Cardiac muscle cell (in vitro differentiated cells and primary cell): Measurements from ENCODE around the gene ADIPOQ. TPM values are rescaled to one million over a fixed set of nuclear protein-coding genes. Genes with fewer than 3 reads are reported as not detected.

Experiments
- DNase-seq, 2 donors: peaks; one replicate each; pipeline versions ENCODE4 v3.0.0 to v3.0.0-alpha.2; 2010 to 2017; ENCODE audit warnings: low read depth in 1 of 2, low spot score in 1 of 2
- H3K27ac ChIP-seq: fragments of 200-600 bp; sonication (generic); 2 replicates; pipeline ENCODE4 v1.5.1; 2016
- H3K27me3 ChIP-seq: fragments of 200-600 bp; sonication (generic); 2 replicates; pipeline ENCODE4 v1.6.0; 2016; ENCODE audit warnings: control low read depth
- H3K36me3 ChIP-seq: fragments of 200-600 bp; sonication (generic); 2 replicates; pipeline ENCODE4 v1.5.1; 2016; ENCODE audit warnings: control low read depth
- H3K4me1 ChIP-seq: fragments of 200-600 bp; sonication (generic); 2 replicates; pipeline ENCODE4 v1.8.1; 2017; ENCODE audit warnings: low read depth, mild to moderate bottlenecking, mixed run types
- H3K4me3 ChIP-seq: fragments of 200-600 bp; sonication (generic); 2 replicates; pipeline ENCODE4 v1.5.1; 2016; ENCODE audit warnings: mild to moderate bottlenecking
- H3K9me3 ChIP-seq: fragments of 200-600 bp; sonication (generic); 2 replicates; pipeline ENCODE4 v1.5.1; 2017; ENCODE audit warnings: low read depth, mild to moderate bottlenecking, control low read depth
- CTCF ChIP-seq: IDR thresholded peaks from 2 replicates; pipeline ENCODE4 v1.5.1; 2012; ENCODE audit warnings: low read depth, mild to moderate bottlenecking, low read length
- polyA plus RNA-seq: library from polyadenylated mRNA; unstranded; fragments of >200 nt; fragmentation: Nextera tagmentation; extraction: Ambion mirVana; gene quantifications from 2 replicates; pipeline ENCODE4 v1.2.1, GENCODE V29; 2016
- total RNA-seq: library from RNA; depleted of rRNA; stranded (reverse); fragments of >200 nt; gene quantifications from 2 replicates; pipeline ENCODE4 v1.2.3, GENCODE V29; 2016

The ADIPOQ gene
- total and polyA plus RNA-seq, 2 experiments from 2014 or later: not detected

DNA sequence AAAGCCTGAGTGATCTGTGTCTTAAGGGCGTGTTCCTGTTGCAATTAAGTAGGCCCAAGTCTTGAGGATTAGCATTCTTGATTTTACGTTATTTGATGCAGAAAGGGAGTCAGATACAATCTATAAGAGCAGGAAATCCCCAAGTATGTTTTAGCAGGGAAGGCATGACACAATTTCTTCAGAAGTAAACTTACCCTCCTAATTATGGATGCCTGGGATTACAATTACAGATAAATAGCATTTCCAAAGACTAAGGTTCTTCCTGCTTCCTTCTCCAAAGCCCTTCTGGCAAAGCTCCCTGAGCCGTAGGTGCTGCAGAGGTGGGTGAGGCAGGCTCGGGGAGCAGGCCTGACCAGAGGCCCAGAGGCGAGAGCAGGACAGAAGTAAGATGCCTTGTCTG is 52.9 kb downstream of the ADIPOQ start:
- Histone ChIP-seq H3K36me3 (no peaks in the 10 kb centered on the region), H3K27me3 (no peaks in the 10 kb centered on the region), H3K4me1 (no peaks in the 10 kb centered on the region), H3K27ac (no peak overlapping the region), H3K9me3 (no peaks in the 10 kb centered on the region), H3K4me3 (no peak overlapping the region)
- TF ChIP-seq CTCF: no peak
- DNase-seq: no peak

DNA sequence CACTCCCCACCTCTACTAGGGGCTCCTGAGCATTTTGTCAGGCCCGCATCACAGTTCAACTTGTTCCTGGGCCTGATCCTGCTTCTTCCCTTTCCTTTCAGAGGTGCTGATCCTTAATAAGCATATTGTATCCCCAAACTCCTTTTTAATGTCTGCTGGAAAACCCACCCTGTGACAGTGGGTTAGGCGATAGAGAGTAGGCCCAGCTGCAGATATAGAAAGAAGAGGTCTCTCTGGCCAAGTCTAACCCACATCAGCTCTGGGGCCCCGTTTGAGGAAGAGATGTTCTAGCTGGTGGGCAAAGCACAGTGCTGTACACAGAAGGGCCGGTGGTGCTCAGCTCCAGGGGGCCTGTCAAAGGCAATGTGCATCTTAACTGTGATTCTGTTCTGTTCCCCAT is 53.5 kb downstream of the ADIPOQ start:
- Histone ChIP-seq H3K27me3 (no peaks in the 10 kb centered on the region), H3K4me3 (no peak overlapping the region), H3K4me1 (no peaks in the 10 kb centered on the region), H3K27ac (no peak overlapping the region), H3K36me3 (no peaks in the 10 kb centered on the region), H3K9me3 (no peaks in the 10 kb centered on the region)
- TF ChIP-seq CTCF: no peak
- DNase-seq: no peak

DNA sequence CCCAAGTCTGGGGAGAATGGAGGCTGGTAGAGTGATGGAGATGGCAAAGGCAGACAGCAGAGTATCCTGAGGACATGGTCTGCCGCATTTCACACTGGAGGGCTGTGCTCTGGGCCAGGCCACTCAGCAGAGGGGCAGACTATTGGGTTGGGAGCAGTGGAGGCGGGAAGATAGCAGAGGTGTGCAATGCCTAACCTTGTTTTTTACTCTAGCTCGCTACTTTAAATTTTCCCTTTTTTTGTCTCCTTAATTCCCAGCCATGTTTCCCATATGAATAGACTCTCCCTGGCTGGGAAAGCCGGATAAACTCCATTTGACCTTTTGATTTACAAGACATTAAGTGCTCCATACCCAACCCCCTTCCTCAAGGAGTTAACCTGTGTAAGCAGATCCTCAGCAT is 54.4 kb downstream of the ADIPOQ start:
- DNase-seq: peak in 1 of 2 donors; percentile 19
- Histone ChIP-seq H3K27me3 (no peaks in the 10 kb centered on the region), H3K27ac (peak overlapping the region; percentile 24), H3K4me1 (no peaks in the 10 kb centered on the region), H3K4me3 (no peak overlapping the region), H3K9me3 (no peaks in the 10 kb centered on the region), H3K36me3 (no peaks in the 10 kb centered on the region)
- TF ChIP-seq CTCF: no peak

DNA sequence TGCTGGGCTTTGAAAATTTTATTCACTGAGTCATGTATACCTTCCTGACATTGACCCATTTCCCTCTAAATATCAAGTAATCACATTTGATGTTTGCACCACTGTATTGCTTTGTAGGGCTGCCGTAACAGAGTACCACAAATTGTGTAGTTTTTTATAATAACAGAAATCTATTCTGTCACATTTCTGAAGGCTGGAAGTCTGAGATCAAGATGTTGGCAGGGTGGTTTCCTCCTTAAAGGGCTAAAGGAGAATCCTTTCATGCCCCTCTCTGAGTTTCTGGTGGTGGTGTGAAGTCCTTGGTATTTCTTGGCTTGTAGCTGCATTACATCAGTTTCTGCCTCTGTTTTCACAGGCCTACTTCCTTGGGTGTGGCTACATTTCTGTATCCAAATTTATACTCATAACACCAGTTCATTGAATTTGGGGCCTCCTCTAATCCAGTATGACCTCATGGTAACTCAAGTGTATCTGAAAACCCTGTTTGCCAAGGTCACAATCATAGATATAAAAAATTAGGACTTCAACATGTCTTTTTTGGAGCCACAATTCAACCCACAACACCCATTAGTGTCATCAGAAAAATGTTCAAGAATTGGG is 58.7 kb downstream of the ADIPOQ start:
- Histone ChIP-seq H3K4me3 (no peak overlapping the region), H3K36me3 (no peaks in the 10 kb centered on the region), H3K9me3 (no peaks in the 10 kb centered on the region), H3K27me3 (no peaks in the 10 kb centered on the region), H3K4me1 (no peaks in the 10 kb centered on the region), H3K27ac (no peak overlapping the region)
- no peak for TF ChIP-seq CTCF
- DNase-seq: peak in 1 of 2 donors; percentile 38

GRCh38 chr3:186902154-186902553 is 59.6 kb downstream of the ADIPOQ start:
- no peak overlapping the region for H3K27ac ChIP-seq
- no peaks in the 10 kb centered on the region for H3K9me3 ChIP-seq
- H3K27me3 ChIP-seq: no peaks in the 10 kb centered on the region
- no peaks in the 10 kb centered on the region for H3K36me3 ChIP-seq
- TF ChIP-seq CTCF: no peak
- no peak for DNase-seq
- no peaks in the 10 kb centered on the region for H3K4me1 ChIP-seq
- no peak overlapping the region for H3K4me3 ChIP-seq
